GM21529 (cell line): ENCODE data around the gene RFTN1.

ENCODE experiments used
- ATAC-seq: cut with Tn5 transposase; IDR thresholded peaks from one replicate; pipeline ENCODE4 v1.9.1; 2021; ENCODE audit not compliant: unreplicated experiment

Gene RFTN1

DNA sequence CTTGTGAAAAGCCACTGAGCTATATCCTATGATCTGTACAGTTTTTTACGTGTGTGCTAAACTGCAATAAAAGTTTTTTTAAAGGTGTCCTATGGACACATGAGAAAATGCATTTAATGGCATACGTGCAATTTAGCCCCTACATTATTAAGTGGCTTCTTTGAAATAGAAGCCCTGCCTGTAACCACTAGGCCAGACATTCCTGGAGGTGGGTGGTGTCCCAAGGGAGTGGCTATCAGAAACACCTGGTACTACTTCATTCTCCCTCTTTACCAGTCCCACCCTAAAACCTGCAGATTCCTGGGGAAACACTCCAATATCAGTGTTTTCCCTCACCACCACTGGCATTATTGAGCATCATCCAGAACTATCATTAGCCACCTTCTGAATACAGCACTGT lies 148.5 kb downstream of the RFTN1 start:
- ATAC-seq = no peak

DNA sequence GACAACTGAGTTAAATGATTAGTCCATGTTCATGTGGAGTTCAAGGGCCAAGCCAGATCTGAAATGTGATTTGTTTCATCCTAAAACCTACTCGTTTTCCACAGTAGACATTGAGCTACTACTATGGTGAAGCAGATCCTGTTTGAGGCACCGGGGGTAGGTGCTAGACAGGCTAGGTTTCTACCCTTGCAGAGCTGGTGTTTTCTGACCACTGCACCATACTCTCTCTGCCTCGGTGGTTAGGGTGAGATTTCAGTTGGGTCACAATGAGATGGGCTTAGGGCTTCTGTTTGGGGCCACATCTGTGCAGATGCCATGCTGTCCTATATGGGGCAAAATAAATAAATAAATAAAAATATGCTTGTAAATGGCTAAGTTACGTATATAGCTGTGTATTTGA lies 149.2 kb downstream of the RFTN1 start:
- ATAC-seq = no peak

DNA sequence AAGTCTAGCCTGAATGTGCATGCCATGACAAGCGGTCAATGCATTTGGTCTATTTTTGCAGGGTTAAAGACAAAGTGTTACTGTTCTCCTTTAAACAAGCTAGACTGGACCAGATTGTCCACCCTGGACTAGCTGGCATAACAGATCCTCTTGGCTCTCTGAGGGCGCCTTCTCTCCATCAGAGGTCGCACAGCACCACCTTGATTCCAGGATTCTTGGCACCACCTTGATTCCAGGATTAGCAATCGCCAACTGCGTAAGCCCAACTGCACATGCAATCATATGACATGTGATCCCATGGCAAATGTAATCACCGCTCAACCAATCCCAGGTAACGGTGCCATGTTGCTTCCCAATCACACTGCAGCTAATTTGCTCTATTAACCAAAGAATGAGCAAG lies 149.9 kb downstream of the RFTN1 start:
- no peak for ATAC-seq

DNA sequence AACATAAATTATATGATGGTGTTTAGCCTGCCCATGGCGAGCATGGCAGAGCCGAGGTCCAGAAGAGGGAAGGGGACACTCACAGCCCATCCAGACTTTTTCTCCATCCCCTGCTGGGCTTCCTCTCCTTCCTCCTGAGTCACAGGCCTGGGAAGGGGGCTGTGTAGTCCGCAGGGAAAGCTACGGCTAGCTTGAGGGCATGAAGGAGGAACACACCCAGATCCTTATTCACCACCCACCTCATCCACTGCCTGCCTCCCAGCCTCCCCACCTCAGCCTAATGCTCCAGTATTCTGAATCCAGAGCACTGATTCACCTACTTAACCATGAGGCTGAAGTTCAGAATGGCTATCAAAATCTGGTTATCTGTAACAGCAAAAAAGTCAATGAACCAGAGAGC lies 150.7 kb downstream of the RFTN1 start:
- no peak for ATAC-seq

DNA sequence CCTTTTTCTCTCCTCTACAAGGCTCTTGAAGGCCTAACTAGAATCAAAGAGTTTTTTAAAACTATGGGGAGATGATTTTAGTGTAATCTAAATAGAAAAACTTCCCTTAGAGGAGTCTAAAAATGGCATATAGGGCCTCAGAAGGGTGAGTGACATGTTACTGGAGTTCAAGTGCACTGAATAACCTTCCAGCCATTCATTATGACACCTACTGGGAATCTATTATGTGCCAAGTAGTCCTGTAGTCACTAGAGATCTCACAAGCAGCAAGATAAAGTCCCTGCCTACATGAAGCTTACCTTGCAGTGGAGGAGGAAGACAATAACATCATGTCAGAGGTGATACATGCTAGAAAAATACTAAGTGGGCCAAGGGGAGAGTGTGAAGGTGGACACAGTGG lies 152.4 kb downstream of the RFTN1 start:
- no peak for ATAC-seq

DNA sequence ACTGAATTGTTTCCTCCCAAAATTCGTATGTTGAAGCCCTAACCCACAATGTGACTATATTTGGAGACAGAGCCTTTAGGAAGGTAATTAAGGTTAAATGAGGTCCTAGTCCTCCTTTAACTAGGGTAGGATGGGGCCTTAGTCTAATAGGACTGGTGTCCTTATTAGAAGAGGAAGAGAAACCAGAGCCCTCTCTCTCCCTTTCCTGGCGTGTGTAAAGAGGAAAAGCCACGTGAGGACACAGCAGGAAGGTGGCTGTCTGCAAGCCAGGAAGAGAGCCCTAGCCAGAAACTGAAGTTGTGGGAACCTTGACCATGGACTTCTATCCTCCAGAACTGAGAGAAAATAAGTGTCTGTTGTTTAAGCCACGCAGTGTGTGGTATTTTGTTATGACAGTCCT lies 154.2 kb downstream of the RFTN1 start:
- ATAC-seq = no peak

DNA sequence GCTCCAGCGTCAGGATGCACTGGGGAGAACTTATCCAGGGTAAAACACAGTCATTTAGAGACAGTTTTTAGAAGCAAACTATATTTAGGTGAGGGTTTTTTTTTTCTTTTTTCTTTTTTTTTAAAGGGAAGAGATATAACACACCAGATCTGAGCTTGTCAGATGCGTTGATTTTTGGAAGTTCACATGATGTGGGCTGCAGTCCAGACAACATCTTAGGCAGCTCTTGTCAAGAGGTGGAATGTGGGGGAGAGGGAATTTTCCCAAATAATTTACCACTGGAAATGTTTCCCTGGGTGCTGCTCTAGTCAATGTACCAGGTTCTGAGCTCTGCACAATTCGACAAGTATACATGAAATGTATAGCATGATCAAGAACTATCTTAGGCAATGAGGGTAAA lies 155.2 kb downstream of the RFTN1 start:
- no peak for ATAC-seq

DNA sequence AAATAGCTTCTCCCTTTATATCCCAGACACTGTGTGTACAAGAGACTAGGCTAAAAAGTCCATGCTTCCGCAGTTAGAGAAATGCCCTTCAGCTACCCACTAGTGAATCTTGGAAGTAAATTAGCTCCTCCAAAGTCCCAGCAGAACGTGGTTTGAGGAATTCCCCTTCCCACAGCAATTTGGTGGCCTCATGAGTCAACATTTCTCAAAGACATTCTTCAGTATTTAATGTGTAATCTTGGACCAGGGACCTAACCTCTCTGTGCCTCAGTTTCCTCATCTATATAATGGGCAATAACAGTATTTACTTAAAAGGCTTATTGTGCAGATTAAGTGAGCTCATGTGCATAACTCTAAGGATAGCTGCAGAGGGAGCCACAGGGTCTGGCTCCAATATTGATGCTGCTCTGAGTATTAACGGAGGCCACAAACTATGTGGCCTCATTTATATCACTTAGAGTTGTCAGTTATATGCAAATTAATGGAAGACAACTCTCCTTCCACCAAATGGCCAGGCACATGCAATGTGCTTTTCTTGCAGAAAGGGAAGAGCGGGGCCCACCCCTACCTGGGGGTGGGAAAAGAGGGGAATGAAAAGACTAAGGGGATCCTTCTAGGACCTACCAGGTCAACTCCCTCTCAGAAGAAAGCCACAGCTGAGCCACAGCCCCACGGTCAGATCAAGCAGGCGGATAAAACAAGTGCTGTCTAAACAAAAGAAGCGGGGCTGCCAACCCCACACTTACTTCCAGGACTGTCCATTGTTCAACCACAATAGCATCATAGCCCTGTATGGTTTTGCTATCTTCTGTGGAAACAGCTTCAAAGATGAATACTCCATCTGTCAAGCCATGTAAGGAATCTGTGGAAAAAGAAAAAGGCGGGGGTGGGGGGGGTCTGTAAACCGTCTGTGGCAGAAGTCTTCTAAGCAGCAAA lies 156.0 kb downstream of the RFTN1 start:
- ATAC-seq = no peak

DNA sequence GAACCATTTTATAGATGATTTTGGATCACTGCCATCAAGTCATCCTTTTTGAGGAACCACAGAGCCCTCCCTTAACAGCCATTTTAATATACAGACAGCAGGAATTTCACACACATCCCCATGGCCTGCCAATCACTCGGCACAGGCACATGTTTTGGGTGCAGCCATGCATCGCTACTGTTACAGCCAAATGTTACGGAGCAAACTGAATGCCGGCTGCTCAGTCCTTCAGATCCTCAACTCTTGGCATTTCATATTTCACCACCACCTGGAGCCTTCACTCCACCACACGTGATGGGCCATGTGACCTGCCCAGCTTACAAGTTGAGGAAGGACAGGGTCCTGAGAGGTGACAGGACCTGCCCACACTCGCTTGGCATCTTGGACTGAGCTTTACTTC lies 157.7 kb downstream of the RFTN1 start:
- no peak for ATAC-seq

DNA sequence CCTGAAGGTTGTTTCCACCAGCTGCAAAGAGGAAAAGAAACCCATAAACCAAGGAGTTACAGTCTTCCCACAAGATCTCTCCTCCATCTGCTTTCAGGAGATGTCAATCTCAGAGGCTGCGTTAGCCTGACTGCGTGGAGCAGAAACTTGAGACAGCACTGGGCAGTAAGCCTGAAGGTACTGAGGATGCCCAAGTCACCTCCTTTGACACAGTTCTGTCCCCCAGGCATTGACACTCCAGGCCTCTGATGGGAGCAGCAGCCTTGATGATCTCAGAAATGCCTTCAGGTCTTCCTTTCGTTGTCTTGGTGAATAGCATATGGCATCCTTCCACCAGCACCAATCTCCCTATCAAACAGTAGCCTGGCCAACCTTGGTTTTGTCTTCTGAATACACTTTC lies 159.2 kb downstream of the RFTN1 start:
- no peak for ATAC-seq

DNA sequence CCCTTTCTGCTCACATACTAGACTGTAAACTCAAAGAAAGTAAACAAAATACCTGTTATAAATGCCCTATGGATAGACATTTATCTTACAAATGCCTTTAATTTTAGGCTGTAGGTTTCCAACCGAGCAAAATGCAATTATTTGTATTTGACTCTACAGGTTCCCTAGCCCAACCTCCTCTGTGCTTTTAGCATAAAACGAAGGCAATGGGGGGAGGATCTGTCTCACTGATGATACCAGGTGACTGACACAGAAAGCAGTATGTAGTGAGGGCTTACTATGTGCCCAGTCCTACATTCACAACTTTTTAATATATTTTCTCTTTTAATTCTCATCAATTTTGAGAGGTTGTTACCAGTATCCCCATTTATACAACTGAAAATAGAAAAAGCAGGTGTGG lies 161.1 kb downstream of the RFTN1 start:
- ATAC-seq = no peak

DNA sequence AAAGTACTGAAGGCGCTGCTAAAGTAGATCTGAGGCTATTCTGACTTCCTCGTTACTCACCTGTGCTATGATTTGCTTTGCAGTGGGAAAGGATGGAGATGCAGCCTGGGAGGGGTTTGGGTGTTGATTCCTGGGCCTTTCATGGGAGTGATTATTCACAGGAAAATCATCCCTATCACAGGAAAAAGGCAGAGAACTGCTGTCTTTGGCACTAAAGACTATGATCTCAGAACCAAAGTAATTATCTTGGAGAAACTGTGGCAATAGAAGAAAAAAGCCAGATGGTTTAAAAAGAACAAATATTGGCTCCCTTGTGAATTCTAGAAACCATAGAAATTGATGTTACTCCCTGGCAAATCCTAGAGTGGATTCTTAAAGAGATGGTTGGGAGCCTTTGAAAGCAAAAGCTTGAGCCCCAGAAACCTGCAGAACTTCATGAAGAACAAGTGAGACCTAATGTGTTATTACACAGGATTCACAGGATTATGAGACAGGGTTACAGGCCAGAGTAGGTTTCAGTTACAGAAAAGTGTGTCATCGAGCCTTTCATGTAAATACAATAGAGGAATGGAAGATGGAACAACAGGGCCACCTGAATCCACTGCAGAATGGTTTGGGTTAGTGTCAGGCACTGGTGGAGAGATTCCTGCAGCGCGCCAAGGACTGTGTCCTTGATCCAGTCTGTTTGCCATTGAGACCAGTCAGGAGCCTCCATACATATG lies 162.7 kb downstream of the RFTN1 start:
- ATAC-seq = no peak

DNA sequence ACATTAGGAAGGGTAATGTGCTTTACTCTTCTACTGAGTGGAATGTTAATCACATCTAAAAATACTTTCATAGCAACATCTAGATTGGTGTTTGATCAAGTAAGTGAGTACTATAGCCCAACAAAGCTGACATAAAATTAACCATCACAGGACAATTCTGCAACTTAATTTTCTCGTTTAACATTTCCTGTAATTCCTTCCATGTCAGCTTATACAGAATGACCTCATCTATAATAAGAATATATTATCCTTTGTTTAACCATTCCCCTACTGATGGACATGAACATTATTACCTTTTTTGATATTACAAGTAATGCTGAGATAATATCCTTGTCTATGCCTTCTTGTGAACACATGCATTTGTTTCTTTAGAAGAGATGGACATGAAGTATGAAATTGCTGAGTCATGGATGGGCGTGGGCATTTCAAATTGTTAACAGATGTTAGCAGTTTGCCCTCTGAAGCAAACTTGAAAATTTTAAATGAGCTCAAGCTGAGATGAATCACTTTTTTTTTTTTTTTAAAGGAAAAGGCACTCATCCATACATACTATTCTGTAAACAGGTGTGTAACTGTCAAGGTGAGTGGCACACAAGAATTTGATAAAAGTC lies 163.4 kb downstream of the RFTN1 start:
- no peak for ATAC-seq

DNA sequence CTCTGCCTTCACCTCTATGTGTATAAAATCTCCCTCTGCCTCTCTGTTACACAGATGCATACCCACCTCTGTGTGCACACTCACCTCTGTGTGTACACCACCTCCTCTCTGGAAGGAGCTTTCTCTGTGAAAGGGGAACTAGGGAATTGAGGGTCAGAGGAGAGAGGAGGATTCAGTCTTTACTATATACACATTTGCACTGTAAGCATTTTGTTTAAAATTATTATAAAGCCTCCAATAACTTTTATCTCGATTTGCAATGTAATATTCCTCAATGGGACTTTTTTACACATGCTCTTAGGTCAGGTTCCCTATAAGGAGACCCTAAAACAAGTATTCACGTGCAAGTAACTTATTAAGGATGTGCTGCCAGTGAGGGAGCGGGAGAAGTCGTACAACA lies 166.0 kb downstream of the RFTN1 start:
- ATAC-seq = no peak

DNA sequence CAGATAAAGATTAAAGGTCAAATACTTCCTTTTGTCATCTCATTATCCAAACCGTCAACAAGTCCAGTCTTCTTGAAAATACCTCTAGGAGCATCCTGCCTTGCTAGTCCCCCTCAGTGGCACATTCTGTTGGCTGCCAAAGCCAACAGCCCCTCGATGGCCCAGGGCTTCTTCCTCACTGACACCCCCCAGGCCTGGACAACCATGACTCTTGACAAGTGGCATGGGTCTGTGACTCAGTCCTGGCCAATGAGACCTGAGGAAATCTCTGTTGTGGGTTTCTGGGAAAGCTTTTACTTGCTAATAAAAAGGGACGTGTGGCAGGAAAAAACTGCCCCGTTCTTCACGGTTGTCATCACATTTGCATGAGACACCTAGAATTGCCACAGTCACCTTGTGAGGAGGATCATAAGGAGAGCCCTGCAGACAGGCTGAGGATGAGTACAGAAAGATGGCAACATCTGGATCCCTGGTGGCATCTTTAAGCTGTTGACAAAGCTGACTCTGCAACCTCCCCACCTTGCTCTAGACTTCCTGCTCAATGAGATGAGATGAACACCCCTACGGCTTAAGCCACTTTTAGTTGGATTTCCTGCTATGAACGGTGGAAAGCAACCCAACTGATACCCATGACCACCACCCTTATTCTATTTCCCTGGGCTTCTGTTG lies 167.0 kb downstream of the RFTN1 start:
- ATAC-seq = no peak

DNA sequence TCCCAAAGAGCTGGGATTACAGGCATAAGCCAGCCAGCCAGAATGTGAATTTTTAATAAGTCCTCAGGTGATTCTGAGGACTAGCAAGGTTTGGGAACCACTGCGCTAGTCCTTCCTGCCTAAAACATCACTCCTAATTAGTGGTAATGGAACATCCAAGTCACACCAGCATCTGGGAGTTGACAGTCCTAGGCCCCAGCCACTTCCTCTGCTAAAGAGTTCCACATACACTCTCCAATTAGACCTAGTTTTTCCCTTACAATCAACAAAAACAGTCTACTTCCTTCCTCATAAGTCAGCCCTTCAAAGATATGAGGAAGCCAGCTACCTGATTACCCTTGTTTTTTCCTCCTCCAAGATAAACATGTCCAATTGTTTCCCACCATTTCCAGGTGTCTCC lies 170.4 kb downstream of the RFTN1 start:
- ATAC-seq = no peak

DNA sequence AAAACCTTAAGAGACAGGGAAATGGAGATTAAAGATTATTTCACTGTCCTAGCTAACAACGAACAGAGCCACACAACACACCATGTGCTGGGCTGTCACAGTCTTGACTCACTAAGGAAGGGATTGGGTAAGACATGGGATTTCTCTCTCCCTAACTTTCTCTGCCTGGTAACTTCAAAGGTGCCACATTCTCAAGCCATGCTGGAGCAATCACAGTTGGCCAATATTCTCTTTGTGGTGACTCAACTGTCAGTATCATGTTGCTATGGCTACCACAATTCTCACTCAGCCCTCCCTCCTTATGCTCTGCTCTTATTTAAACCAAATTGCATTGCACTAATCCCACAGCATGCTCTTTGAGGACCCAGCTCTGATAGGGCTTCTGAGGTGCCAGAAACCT lies 174.5 kb downstream of the RFTN1 start:
- ATAC-seq = no peak

DNA sequence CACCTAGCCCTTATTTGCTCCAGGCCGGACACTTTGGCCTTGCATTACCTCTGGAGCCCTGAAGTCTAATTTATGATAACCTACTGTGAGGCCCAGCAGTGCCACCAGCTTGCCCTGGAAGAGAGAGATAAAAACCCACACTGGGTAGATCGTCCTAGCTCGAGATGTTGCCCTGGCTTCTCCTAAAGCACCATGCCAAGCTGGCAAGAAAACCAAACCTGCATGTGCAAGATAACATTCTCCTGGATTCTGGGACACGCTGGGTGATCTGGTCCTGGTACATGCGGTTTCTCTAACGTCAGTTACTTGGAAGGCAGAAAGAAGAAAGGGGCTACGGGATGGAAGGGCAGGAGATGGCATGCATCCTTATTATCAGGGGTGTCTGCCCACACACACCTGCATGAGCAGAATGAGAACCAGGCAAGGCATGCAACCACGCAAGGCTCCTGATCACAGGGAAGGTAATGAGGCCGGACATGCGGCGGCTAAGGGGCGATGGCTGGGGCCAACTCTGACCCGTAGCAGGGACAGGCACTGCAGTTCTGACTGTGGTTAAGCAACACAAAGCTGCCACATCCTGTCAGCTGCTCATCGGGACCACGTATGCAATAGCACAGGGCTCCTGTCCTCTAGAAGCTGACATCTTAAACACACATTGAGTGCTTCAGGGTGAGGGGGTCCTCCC lies 175.5 kb downstream of the RFTN1 start:
- ATAC-seq = no peak

DNA sequence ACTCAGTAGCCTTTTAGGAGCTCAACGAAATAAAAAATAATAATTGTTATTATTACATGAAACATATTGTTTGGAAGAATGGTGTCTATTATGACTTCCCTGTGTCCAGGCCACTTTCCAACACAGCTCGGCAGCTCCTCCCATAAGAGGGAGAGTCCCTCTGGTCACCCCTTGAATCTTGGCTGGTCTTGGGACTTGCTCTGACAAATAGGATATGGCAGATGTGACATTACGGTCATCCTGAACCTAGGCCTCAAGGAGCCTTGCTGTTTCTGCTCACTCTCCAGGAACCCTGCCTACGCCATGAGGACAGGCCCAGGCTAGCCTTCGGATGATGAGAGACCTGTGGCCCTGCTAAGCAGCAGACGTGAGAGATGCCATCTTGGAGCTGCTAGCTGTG lies 176.7 kb downstream of the RFTN1 start:
- ATAC-seq = no peak

DNA sequence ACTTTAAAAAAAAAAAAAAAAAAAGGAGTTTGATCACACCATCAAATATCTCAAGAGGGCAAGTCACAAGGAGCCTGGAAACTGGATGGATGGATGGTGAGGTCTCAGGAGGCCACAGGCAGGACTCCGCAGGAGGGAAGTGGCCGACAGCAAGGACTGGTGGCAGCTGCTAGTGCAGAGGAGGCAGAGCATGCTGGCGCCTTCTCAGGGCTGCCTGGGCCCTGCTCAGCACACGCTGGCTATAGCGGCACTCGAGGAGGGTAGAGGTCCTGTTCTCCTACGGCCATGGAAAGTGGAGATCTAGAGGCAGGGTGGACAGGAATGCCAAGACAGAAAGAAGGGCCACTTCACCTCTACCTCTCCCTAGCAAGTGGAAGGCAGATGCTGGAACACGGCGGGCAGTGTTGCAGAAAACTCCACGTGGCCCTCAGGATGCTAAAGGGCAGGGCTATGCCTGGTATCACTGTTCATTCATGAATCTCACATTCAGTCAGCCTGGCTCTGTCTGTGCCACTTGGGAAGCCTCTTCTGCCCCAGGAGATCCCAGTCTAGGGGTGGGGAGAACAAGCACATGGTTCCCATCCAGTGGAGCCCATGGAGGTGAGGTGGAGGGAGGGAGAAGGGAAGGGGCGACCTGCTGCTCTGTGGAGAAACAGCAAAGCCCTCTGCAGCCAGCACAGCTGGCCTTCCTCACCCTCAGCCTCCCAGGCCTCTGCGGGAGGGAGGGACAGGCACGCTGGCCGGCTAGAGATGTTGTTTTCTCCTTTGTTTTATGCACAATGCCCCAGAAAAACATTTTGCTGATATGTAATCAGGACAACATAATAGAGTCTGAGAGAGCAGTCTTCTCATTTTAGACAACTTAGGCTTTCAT lies 177.5 kb downstream of the RFTN1 start:
- ATAC-seq = no peak
